ENCODE measurements around the gene DEFB121.

- TF ChIP-seq CTCF (IDR thresholded peaks at IDR 0.05; ENCODE audit: low read depth, low read length) (no peak), EZH2phosphoT487 (IDR thresholded peaks at IDR 0.05; ENCODE audit: low read depth) (no peak)
Observed at GRCh38 chr20:31418307-31418706, 12.3 kb upstream of the DEFB121 start.
